ENCODE data around the gene RNASEH2A. TPM values are rescaled to one million over a fixed set of nuclear protein-coding genes. Genes with fewer than 3 reads are reported as not detected.

RNASEH2A gene
- total and polyA plus RNA-seq, 2 of the 13 experiments (the other 11 are each of a cell fraction or from before 2014, with no cell fraction given) = 25.1 to 35.8 TPM

GRCh38 chr19:12792051-12792852 is 14.1 kb upstream of the RNASEH2A start (continued):
- TF ChIP-seq ZNF205 (CRISPR knock-in tag; IDR thresholded peaks at IDR 0.05) = peak; percentile 38; the same call in 1 of the 2 replicates
- TF ChIP-seq HOMEZ (CRISPR knock-in tag; IDR thresholded peaks at IDR 0.05; ENCODE audit: low read depth) = no peak
- TF ChIP-seq ZFP37 (CRISPR knock-in tag; IDR thresholded peaks at IDR 0.05; ENCODE audit: borderline replicate concordance) = no peak; the same call in 1 of the 2 replicates
- TF ChIP-seq EHMT2 (IDR thresholded peaks at IDR 0.05; ENCODE audit: borderline replicate concordance, low read depth, low read length) = no peak
- TF ChIP-seq NCOA1 (CRISPR knock-in tag; IDR thresholded peaks at IDR 0.05) = no peak
- no peak for TF ChIP-seq ONECUT2 (CRISPR knock-in tag; IDR thresholded peaks at IDR 0.05)
- TF ChIP-seq SP5 (CRISPR knock-in tag; IDR thresholded peaks at IDR 0.05; ENCODE audit: borderline replicate concordance, low read depth) = no peak
- no peak for TF ChIP-seq ZNF879 (CRISPR knock-in tag; IDR thresholded peaks at IDR 0.05)
- no peak for TF ChIP-seq NR1H2 (CRISPR knock-in tag; IDR thresholded peaks at IDR 0.05; ENCODE audit: borderline replicate concordance, low read depth)
- TF ChIP-seq AGO1 (IDR thresholded peaks at IDR 0.05; ENCODE audit: low read depth, low read length, poor library complexity, severe bottlenecking) = no peak
- no peak for TF ChIP-seq ZNF230 (CRISPR knock-in tag; IDR thresholded peaks at IDR 0.05)
- TF ChIP-seq MBD4 (IDR thresholded peaks at IDR 0.05; ENCODE audit: borderline replicate concordance, low read length) = no peak
- TF ChIP-seq U2AF1 (optimal IDR thresholded peaks at IDR 0.05; ENCODE audit: low read depth, low read length) = no peak
- no peak for TF ChIP-seq TRAFD1 (CRISPR knock-in tag; IDR thresholded peaks at IDR 0.05; ENCODE audit: borderline replicate concordance)
- peak; percentile 95 for TF ChIP-seq ZC3H13 (CRISPR knock-in tag; IDR thresholded peaks at IDR 0.05)
- 0 out of 2 replicates have a peak, but pooled peaks have one; percentile 45 for TF ChIP-seq ZNF484 (CRISPR knock-in tag; IDR thresholded peaks at IDR 0.05; ENCODE audit: borderline replicate concordance, low read depth)
- TF ChIP-seq AKAP8 (CRISPR knock-in tag; IDR thresholded peaks at IDR 0.05) = 0 out of 2 replicates have a peak, but pooled peaks have one; percentile 70
- TF ChIP-seq REPIN1 (CRISPR knock-in tag; IDR thresholded peaks at IDR 0.05; ENCODE audit: borderline replicate concordance, low read depth) = peak; percentile 38; the same call in 1 of the 2 replicates
- no peak for TF ChIP-seq ZFP62 (CRISPR knock-in tag; IDR thresholded peaks at IDR 0.05)
- no peak for TF ChIP-seq CAMTA2 (CRISPR knock-in tag; IDR thresholded peaks at IDR 0.05; ENCODE audit: borderline replicate concordance)
- peak; percentile 69 for TF ChIP-seq ZNF749 (CRISPR knock-in tag; IDR thresholded peaks at IDR 0.05; ENCODE audit: borderline replicate concordance)
- no peak for TF ChIP-seq HCFC1 (IDR thresholded peaks at IDR 0.05; ENCODE audit: low read depth, low read length)
- TF ChIP-seq IKZF4 (CRISPR knock-in tag; IDR thresholded peaks at IDR 0.05; ENCODE audit: borderline replicate concordance, low read depth, not compliant biosample characterization) = no peak
- peak in 1 of 2 experiments; percentile 82; a peak in 3 of 4 replicates for TF ChIP-seq NR2F1 (CRISPR knock-in tag; IDR thresholded peaks at IDR 0.05)
